ENCODE measurements around the gene FREM2. TPM values are rescaled to one million over a fixed set of nuclear protein-coding genes. Genes with fewer than 3 reads are reported as not detected.

FREM2 gene
- total RNA-seq, 1 donor from 2014 or later = under 0.01 TPM

DNA sequence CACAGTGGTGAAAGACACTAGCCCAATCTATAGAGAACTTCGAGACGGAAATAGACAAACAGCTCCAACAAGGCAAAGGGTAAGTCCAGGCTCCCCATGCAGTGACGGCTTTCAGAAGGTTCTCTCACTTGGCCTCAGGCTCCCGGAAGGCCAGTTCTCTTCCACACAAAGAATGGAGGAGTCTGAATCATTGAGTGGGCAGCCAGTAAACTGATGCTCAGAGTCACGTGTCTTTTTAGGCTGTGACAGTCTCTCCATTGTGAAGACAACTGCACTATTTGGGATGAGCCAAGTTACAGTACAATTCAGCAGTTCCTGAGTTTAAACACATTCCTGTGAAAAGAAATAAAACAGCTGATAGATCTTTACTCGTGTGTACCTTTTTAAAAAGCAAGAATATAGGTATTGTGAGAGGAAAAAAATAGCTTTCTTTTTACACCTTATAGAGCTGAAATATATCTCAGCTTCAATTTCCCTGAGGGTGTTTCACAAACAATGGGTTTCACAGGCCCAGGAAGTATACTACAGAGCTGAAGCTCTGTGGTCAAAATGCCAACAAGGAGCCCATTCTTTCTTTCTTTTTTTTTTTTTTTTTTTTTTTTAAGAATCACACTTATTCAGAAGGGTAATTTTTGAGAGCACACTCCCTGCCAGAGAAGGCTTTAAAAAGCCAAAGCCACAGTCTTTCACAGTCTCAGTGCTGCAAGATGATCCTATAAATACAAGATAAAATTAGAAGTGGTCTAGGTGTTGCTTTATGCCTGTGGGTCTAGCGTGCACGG lies 135.1 kb downstream of the FREM2 start:
- no peak for DNase-seq (ENCODE audit: low read depth, low spot score)

- no peak for DNase-seq (ENCODE audit: low read depth, low spot score)
Observed at GRCh38 chr13:38824342-38824741, 137.5 kb downstream of the FREM2 start.

- DNase-seq (ENCODE audit: low read depth, low spot score) = no peak
Observed at GRCh38 chr13:38826182-38826813, 139.4 kb downstream of the FREM2 start.

DNA sequence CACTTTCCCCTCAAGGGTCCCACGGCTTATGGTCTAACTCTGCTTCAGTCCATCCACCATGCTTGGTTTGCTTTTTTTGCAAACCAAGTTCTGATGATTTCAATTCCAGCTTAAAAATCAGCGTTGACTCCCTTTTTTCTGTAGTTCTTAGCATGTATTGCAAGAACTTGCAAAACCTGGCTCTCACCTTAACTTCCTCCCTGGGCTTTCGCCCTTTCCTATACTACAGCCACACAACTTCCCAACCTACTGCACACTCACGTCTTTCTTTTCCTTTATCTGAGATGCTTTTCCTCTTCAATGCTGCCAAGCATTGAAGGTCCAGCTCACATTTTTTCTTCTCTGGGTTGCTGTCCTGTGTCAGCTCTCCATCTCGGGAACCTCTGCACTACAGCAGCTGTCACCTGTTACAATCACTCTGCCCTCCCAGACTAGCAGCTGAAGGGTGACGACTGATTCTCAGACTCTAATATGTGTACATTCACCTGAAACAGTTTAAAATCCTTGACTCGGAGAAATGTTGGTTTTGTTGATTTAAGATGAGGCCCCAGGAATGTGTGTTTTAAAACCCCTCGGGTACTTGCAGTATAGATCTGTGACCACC lies 143.7 kb downstream of the FREM2 start:
- no peak for DNase-seq (ENCODE audit: low read depth, low spot score)

- no peak for DNase-seq (ENCODE audit: low read depth, low spot score)
Observed at GRCh38 chr13:38844581-38844980, 157.7 kb downstream of the FREM2 start.

DNA sequence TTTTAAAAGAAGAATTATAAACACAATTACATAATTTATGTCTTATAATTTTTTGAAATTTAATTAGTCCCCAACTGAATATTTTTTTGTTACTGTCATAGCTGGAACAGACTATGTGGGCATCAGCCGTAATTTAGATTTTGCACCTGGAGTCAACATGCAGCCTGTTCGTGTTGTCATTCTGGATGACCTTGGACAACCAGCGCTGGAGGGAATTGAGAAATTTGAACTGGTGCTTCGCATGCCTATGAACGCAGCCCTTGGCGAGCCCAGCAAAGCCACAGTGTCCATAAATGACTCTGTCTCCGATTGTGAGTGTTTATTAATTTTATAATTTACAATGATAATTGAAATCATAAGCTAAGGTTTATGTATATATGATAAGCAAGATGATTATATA lies 161.5 kb downstream of the FREM2 start:
- DNase-seq (ENCODE audit: low read depth, low spot score) = no peak

- no peak for DNase-seq (ENCODE audit: low read depth, low spot score)
Observed at GRCh38 chr13:38849315-38849714, 162.4 kb downstream of the FREM2 start.

- DNase-seq (ENCODE audit: low read depth, low spot score) = no peak
Observed at GRCh38 chr13:38850868-38851626, 164.2 kb downstream of the FREM2 start.

GRCh38 chr13:38854226-38854625 lies 167.3 kb downstream of the FREM2 start:
- DNase-seq (ENCODE audit: low read depth, low spot score) = no peak

DNA sequence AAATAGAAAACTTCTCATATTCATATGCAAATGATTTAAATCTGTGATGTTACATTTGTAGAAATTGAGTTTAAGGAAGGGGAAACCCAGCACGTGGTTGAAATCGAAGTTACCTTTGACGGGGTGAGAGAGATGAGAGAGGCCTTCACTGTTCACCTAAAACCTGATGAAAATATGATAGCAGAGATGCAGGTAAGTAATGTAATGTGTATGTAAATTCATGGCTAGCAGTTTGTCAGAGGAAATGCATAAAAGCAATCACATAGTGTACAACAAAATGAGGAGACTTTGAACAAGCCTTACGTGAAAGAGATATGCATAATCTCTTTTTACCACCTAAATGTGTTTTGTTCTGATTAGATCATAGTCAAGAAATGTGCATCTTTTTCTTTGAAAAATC lies 169.2 kb downstream of the FREM2 start:
- no peak for DNase-seq (ENCODE audit: low read depth, low spot score)

DNA sequence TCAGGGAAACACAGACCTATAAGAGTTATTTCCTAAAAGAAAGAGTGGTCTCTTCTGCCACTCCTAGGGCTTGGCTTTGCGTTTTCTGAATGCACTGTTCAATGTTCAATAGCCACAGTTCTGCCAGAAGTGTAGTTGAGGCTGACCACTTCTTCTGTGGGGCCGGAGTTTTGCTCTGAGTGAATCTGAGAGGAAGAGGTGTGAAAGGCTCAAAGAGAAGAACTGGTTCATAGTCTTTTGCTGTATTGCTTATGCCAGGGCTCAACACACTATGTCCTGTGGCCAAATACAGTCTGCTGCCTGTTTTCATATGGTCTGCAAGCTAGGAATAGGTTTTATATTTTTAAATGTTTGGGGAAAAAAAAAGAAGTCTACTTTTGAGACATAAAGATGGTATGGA lies 175.6 kb downstream of the FREM2 start:
- no peak for DNase-seq (ENCODE audit: low read depth, low spot score)

- no peak for DNase-seq (ENCODE audit: low read depth, low spot score)
Observed at GRCh38 chr13:38863536-38863935, 176.7 kb downstream of the FREM2 start.

DNA sequence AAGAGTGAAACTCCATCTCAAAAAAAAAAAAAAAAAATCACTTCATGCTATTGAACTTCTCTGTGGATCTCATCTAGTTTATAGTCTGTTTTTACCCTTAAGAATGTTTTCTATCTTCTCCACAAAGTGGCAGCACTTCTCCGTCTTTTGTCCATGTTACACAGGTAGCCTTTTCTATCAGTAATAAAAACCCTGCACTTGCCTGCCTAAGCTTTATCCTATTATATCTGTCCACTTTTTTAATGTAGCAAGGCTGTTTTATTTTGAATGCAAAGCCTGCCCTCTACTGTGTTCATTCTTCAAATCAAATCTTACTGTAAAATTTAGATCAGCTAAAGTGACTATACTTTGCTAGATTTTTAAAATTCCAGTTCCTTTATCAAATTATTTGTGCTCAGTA lies 179.8 kb downstream of the FREM2 start:
- no peak for DNase-seq (ENCODE audit: low read depth, low spot score)

GRCh38 chr13:38868399-38868798 lies 181.5 kb downstream of the FREM2 start:
- no peak for DNase-seq (ENCODE audit: low read depth, low spot score)

- DNase-seq (ENCODE audit: low read depth, low spot score) = no peak
Observed at GRCh38 chr13:38868870-38869269, 182.0 kb downstream of the FREM2 start.

DNA sequence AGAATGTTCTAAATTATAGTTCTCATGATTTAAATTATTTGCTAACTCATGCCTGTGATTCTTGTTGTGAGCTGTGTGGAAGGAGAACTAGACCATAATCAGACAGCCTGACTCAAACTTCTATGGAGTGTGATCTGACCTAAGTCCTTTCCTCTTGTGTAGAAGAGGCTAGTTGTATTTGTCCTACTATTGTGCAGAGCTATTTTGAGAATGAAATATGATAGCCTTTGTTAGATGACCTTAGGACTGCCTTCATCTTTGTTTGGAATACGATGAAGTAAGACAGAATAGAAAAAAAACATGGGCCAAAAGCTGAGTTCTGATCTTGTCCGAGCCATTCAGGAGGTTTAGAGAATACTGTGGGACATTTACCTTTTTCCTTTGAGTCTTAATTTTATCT lies 184.4 kb downstream of the FREM2 start:
- no peak for DNase-seq (ENCODE audit: low read depth, low spot score)

DNA sequence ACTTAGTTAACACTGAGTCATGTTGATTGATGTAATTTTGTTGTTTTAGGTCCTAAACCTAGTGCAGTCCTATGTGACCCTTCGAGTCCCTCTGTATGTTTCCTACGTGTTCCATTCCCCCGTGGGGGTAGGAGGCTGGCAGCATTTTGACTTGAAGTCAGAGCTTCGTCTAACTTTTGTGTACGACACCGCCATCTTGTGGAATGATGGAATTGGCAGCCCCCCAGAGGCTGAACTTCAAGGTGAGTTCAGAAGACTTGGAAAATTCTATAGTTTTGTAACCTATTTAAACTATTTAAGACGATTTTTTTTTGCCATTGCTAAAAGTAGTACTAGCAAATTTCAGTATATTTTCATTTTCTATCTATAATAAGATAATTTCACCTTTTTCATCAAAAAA lies 185.8 kb downstream of the FREM2 start:
- DNase-seq (ENCODE audit: low read depth, low spot score) = no peak

GRCh38 chr13:38875186-38875875 lies 188.5 kb downstream of the FREM2 start:
- no peak for DNase-seq (ENCODE audit: low read depth, low spot score)

DNA sequence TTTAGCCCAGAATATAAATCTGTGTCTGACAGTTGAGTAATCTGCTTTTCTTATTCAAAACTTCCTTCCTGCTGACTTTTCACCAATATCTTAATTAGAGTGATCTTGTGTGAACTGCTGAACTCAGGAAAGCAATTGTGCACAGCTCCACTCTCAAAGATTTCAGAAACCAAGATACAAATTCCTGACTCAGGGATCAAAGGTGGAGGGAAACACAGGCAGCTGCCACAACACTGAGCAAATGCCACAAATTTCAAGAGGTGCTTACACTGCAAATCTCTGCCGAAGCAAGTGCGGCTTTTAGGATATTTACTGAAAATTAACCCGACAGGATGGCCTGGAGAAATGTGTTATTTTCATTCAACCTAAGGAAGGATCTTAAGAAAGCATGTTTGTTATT lies 192.4 kb downstream of the FREM2 start:
- no peak for DNase-seq (ENCODE audit: low read depth, low spot score)

GRCh38 chr13:38879786-38880185 lies 192.9 kb downstream of the FREM2 start:
- DNase-seq (ENCODE audit: low read depth, low spot score) = no peak

- DNase-seq (ENCODE audit: low read depth, low spot score) = no peak
Observed at GRCh38 chr13:38880397-38880796, 193.5 kb downstream of the FREM2 start.
